IMR-90 (cell line): Measurements from ENCODE around the gene EIF4EBP2. TPM values are rescaled to one million over a fixed set of nuclear protein-coding genes. Genes with fewer than 3 reads are reported as not detected.

Experiments used
- ATAC-seq: fragments of 200-7000 bp; cut with Tn5 transposase; 2 replicates; pipeline ENCODE4 v1.9.1; 2020; ENCODE audit warnings: low read depth, mild to moderate bottlenecking, moderate library complexity
- BruUV-seq: library from RNA; stranded (reverse); fragments of 400-500 nt; replicated peaks from 2 replicates; lab custom pipeline; 2021; lab: Mats Ljungman, UMichigan
- CTCF ChIA-PET: fragments of 300-600 bp; formaldehyde crosslinking; extraction: SDS; loops from one replicate; lab custom pipeline; 2021; ENCODE audit warnings: antibody characterized with exemption; lab: Yijun Ruan, JAX
- POLR2A ChIA-PET: fragments of 300-600 bp; sonication (Branson Sonifier 250); formaldehyde crosslinking; loops from one replicate; lab custom pipeline; 2022; ENCODE audit warnings: antibody characterized with exemption; ENCODE audit not compliant: unreplicated experiment; lab: Charles Lee
- DNase-seq: peaks from one replicate; pipeline ENCODE4 v3.0.0; 2013
- H2AFZ ChIP-seq: replicated peaks from 2 replicates; pipeline ENCODE3; 2013; ENCODE audit warnings: low read length, mild to moderate bottlenecking; ENCODE audit not compliant: poor library complexity
- H2AK5ac ChIP-seq: 2 replicates; pipeline ENCODE4 v1.6.1; 2013; ENCODE audit warnings: low read depth, low read length, inconsistent platforms
- H2AK9ac ChIP-seq: replicated peaks from 2 replicates; pipeline ENCODE3; 2013; ENCODE audit warnings: mild to moderate bottlenecking, low read depth, low read length, moderate library complexity; ENCODE audit not compliant: poor library complexity
- H2BK120ac ChIP-seq: 2 replicates; pipeline ENCODE4 v1.6.1; 2013; ENCODE audit warnings: low read depth, low read length, inconsistent platforms
- H2BK15ac ChIP-seq: 3 replicates; pipeline ENCODE4 v1.6.1; 2013; ENCODE audit warnings: low read depth, low read length, inconsistent platforms
- H2BK20ac ChIP-seq: 2 replicates; pipeline ENCODE4 v1.6.1; 2013; ENCODE audit warnings: low read depth, mild to moderate bottlenecking, inconsistent platforms, low read length, moderate library complexity
- H2BK5ac ChIP-seq: 2 replicates; pipeline ENCODE4 v1.6.1; 2013; ENCODE audit warnings: mild to moderate bottlenecking, low read depth, low read length, inconsistent platforms; ENCODE audit not compliant: poor library complexity, severe bottlenecking
- H3K14ac ChIP-seq: replicated peaks from 2 replicates; pipeline ENCODE4 v1.6.1; 2013; ENCODE audit warnings: low read depth, low read length, inconsistent platforms
- H3K18ac ChIP-seq: 2 replicates; pipeline ENCODE4 v1.6.1; 2013; ENCODE audit warnings: low read depth, low read length, control low read depth
- H3K23ac ChIP-seq: 2 replicates; pipeline ENCODE4 v1.6.1; 2013; ENCODE audit warnings: low read depth, low read length, inconsistent platforms
- H3K27ac ChIP-seq: 2 replicates; pipeline ENCODE4 v1.5.1; 2013; ENCODE audit warnings: mild to moderate bottlenecking, control low read depth, low read length; ENCODE audit not compliant: insufficient read depth
- H3K27me3 ChIP-seq: 2 replicates; pipeline ENCODE4 v1.6.1; 2013; ENCODE audit warnings: low read length; ENCODE audit not compliant: control insufficient read depth, insufficient read depth
- H3K36me3 ChIP-seq: 2 replicates; pipeline ENCODE4 v1.6.1; 2013; ENCODE audit warnings: low read length, mixed read lengths; ENCODE audit not compliant: control insufficient read depth, insufficient read depth
- H3K4ac ChIP-seq: 2 replicates; pipeline ENCODE4 v1.6.1; 2013; ENCODE audit warnings: low read depth, low read length, inconsistent platforms
- H3K4me1 ChIP-seq: 2 replicates; pipeline ENCODE4 v1.6.1; 2013; ENCODE audit warnings: low read length, mixed read lengths; ENCODE audit not compliant: control insufficient read depth, insufficient read depth
- H3K4me2 ChIP-seq: 2 replicates; pipeline ENCODE4 v1.6.1; 2013; ENCODE audit warnings: low read depth, mild to moderate bottlenecking, control low read depth, low read length, moderate library complexity
- H3K4me3 ChIP-seq: 2 replicates; pipeline ENCODE4 v1.5.1; 2013; ENCODE audit warnings: low read depth, mild to moderate bottlenecking, control low read depth, low read length, moderate library complexity; ENCODE audit not compliant: insufficient read depth
- H3K56ac ChIP-seq: 2 replicates; pipeline ENCODE4 v1.6.1; 2013; ENCODE audit warnings: low read length, inconsistent platforms; ENCODE audit not compliant: insufficient read depth; ENCODE audit errors: extremely low read depth
- H3K79me1 ChIP-seq, 2 experiments: 2 replicates each; pipeline ENCODE4 v1.6.1; 2013; ENCODE audit warnings: low read length in 2 of 2, inconsistent platforms in 1 of 2, low read depth in 1 of 2
- H3K9ac ChIP-seq: 2 replicates; pipeline ENCODE4 v1.6.1; 2013; ENCODE audit warnings: low read depth, low read length, control low read depth
- H3K9me1 ChIP-seq: 2 replicates; pipeline ENCODE4 v1.6.1; 2013; ENCODE audit warnings: low read length, inconsistent platforms; ENCODE audit not compliant: insufficient read depth
- H3K9me3 ChIP-seq: 2 replicates; pipeline ENCODE4 v1.6.1; 2013; ENCODE audit warnings: low read length; ENCODE audit not compliant: control insufficient read depth, insufficient read depth
- H4K20me1 ChIP-seq: 2 replicates; pipeline ENCODE4 v1.6.1; 2013; ENCODE audit warnings: low read length, inconsistent platforms; ENCODE audit not compliant: insufficient read depth
- H4K5ac ChIP-seq: 2 replicates; pipeline ENCODE4 v1.6.1; 2013; ENCODE audit warnings: mild to moderate bottlenecking, low read depth, low read length, control low read depth
- H4K8ac ChIP-seq, 2 experiments: 2 replicates each; pipeline ENCODE4 v1.6.1; 2013; ENCODE audit warnings: low read depth in 2 of 2, low read length in 2 of 2, control low read depth in 1 of 2, inconsistent platforms in 1 of 2
- H4K91ac ChIP-seq: 2 replicates; pipeline ENCODE4 v1.6.1; 2013; ENCODE audit warnings: low read depth, low read length, inconsistent platforms; ENCODE audit not compliant: insufficient read depth
- BHLHE40 ChIP-seq: fragments of 150-350 bp; IDR thresholded peaks from 2 replicates; pipeline ENCODE4 v1.6.1; 2016; ENCODE audit warnings: mild to moderate bottlenecking, low read depth, low read length
- CEBPB ChIP-seq: IDR thresholded peaks from 2 replicates; pipeline ENCODE4 v1.6.1; 2012; ENCODE audit warnings: low read depth, low read length, improper control_type of control experiment
- FOS ChIP-seq: fragments of 150-350 bp; IDR thresholded peaks from 2 replicates; pipeline ENCODE4 v1.6.1; 2016; ENCODE audit warnings: low read depth, low read length
- MAFK ChIP-seq: IDR thresholded peaks from 2 replicates; pipeline ENCODE4 v1.6.1; 2012; ENCODE audit warnings: low read depth, low read length, improper control_type of control experiment
- MAZ ChIP-seq: IDR thresholded peaks from 2 replicates; pipeline ENCODE4 v1.6.1; 2012; ENCODE audit warnings: low read depth, mild to moderate bottlenecking, low read length, improper control_type of control experiment, moderate library complexity, borderline replicate concordance
- NFE2L2 ChIP-seq: fragments of 150-350 bp; IDR thresholded peaks from 2 replicates; pipeline ENCODE4 v1.6.1; 2016; ENCODE audit warnings: low read depth, mild to moderate bottlenecking, low read length
- POLR2A ChIP-seq: IDR thresholded peaks from 2 replicates; pipeline ENCODE4 v1.6.1; 2012; ENCODE audit warnings: mild to moderate bottlenecking, low read depth, low read length
- RAD21 ChIP-seq: IDR thresholded peaks from 2 replicates; pipeline ENCODE4 v1.6.1; 2012; ENCODE audit warnings: low read length, improper control_type of control experiment
- RCOR1 ChIP-seq: IDR thresholded peaks from 2 replicates; pipeline ENCODE4 v1.6.1; 2012; ENCODE audit warnings: mild to moderate bottlenecking, low read length, improper control_type of control experiment; ENCODE audit not compliant: insufficient replicate concordance
- RFX5 ChIP-seq: IDR thresholded peaks from 2 replicates; pipeline ENCODE4 v1.8.0; 2012; ENCODE audit warnings: low read depth, mild to moderate bottlenecking, low read length, moderate library complexity
- SMC3 ChIP-seq: fragments of 150-350 bp; IDR thresholded peaks from 2 replicates; pipeline ENCODE4 v1.6.1; 2016; ENCODE audit warnings: low read depth, mild to moderate bottlenecking, antibody characterized with exemption, low read length, moderate library complexity
- WGBS, 2 experiments: methylation state at CpG; one replicate each; pipeline versions ENCODE4 v1.1.5 to v1.1.7; 2013; ENCODE audit warnings: missing lambda C conversion rate in 2 of 2; ENCODE audit not compliant: insufficient read length in 1 of 2; ENCODE audit errors: extremely low coverage in 2 of 2; 5-methylcytosine and 5-hydroxymethylcytosine counted together
- dilution Hi-C: fragments of 300-500 bp; cut with HindIII; formaldehyde crosslinking; loops from one replicate; pipeline ENCODE4 v1.14.3; 2018; ENCODE audit warnings: low sequenced_read_pairs; ENCODE audit not compliant: unreplicated experiment
- in situ Hi-C: fragments of 300-500 bp; cut with MboI; formaldehyde crosslinking; loops from 3 replicates; pipeline ENCODE4 v1.14.3; 2019; ENCODE audit warnings: low sequenced_read_pairs, inconsistent platforms, mixed read lengths
- intact Hi-C: fragments of 100-400 bp; cut with micrococcal nuclease; formaldehyde crosslinking; loops from 2 replicates; pipeline ENCODE4 v1.10.0; 2022
- polyA plus RNA-seq, 3 experiments: library from polyadenylated mRNA; depleted of rRNA; stranded (reverse); fragments of >200 nt; gene quantifications; 2 replicates each; pipeline ENCODE4 v1.2.3, GENCODE V29; 2012; ENCODE audit warnings: low replicate concordance in 1 of 3
- total RNA-seq: library from RNA; depleted of rRNA; stranded (reverse); fragments of >200 nt; gene quantifications from 2 replicates; pipeline ENCODE4 v1.2.3, GENCODE V29; 2012

Gene EIF4EBP2
- total and polyA plus RNA-seq, 2 of the 4 experiments (the other 2 are of a cell fraction), result 13.7 to 15.6 TPM

DNA sequence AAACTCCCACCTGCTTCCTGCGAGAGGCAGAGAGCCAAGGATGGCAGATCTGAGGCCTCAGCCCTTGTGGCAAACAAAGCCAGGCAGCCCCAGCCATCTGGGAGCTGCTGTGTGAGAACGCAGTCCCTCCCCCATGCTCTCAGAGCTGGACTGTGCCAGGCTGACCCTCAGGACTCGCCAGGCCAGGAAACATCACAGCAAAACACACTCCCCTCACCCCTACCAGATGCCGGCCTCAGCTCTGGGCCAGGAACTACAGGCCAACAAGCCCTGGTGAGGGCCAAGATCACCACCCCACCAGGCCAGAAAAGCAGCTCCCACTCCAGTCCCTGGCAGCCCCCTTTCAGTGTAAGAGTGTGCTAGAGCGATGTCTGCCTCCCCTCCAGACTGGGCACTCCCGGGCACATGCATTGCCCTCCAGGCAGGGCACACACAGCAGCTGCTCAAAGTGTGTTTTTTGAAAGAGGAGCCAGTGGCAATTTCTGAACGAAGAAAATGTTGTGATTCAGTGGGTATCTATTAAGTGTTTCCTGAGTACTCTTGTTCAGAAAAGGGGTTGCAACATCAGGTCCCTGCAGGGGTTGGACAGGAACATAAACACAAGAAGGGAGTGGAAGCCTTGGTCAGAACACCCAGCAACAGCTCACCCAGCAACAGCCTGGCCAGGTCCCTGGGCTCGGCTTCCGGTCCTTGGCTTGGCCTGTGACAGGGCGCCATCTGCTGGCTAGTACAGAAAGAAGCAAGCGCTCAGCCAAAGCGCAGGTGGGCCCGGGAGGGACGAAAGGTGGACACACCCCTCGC, 39.8 kb upstream of the EIF4EBP2 start (continued):
- TF ChIP-seq MAFK, result no peak
- 0 out of 2 replicates have a peak, but pooled peaks have one; percentile 6 for TF ChIP-seq NFE2L2
- peak; percentile 66 for TF ChIP-seq POLR2A
- no peak for TF ChIP-seq BHLHE40

DNA sequence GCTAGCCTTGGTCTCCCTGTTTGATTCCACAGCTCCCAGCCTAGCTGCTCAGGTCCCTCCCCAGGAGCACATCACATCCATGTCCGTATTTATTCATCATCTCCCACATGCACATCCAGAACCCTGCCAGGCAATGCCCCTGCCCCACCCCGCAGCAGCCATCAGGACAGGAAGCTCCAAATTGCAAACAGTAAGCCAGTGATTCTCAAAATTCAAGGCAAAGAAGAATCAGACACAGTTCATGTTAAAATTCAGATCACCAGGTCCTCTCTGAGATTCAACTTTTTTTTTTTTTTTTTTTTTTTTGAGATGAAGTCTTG, 39.2 kb upstream of the EIF4EBP2 start:
- H3K4ac ChIP-seq, result no peak overlapping the region
- peaks cover 12% of the 10 kb centered on the region for H3K4me1 ChIP-seq
- H2BK120ac ChIP-seq, result peak overlapping the region; percentile 23; the same call in 1 of the 2 replicates
- H4K20me1 ChIP-seq, result no peaks in the 10 kb centered on the region
- in situ Hi-C loops, result loop anchor here (5.0 to 10.0 kb wide), 2 partner anchors 132 to 230 kb away; partner anchors contain the start of genes AIFM2 and PPA1
- no peak overlapping the region for H3K14ac ChIP-seq
- H3K9me3 ChIP-seq, result no peaks in the 10 kb centered on the region
- H3K9me1 ChIP-seq, result peaks cover 7% of the 10 kb centered on the region; the same call in 1 of the 2 replicates
- H3K4me2 ChIP-seq, result no peak overlapping the region
- no TSS peak for BruUV-seq
- H3K4me3 ChIP-seq, result no peak overlapping the region
- no peak overlapping the region for H4K5ac ChIP-seq
- no peak overlapping the region for H3K9ac ChIP-seq
- ATAC-seq (no peak), DNase-seq (no peak)
- TF ChIP-seq NFE2L2, result no peak
- TF ChIP-seq MAFK, result no peak
- TF ChIP-seq FOS, result no peak
- TF ChIP-seq BHLHE40, result no peak
- TF ChIP-seq RAD21, result no peak
- no peak for TF ChIP-seq SMC3
- no peak for TF ChIP-seq MAZ
- TF ChIP-seq RCOR1, result no peak
- no peak for TF ChIP-seq RFX5
- TF ChIP-seq CEBPB, result no peak
- no peak for TF ChIP-seq POLR2A
- H2BK20ac ChIP-seq, result peak overlapping the region; percentile 52; the same call in 1 of the 2 replicates
- peaks cover 0 to 8% of the 10 kb centered on the region in 2 experiments; a peak in 1 of 4 replicates for H3K79me1 ChIP-seq
- H4K91ac ChIP-seq, result no peak overlapping the region
- dilution Hi-C loops, result no loop called here
- no peak overlapping the region for H3K56ac ChIP-seq
- H3K23ac ChIP-seq, result no peak overlapping the region
- H2AK9ac ChIP-seq, result peak overlapping the region; percentile 45
- H2BK5ac ChIP-seq, result no peak overlapping the region
- no peaks in the 10 kb centered on the region for H3K36me3 ChIP-seq
- no peak overlapping the region for H2BK15ac ChIP-seq
- H2AFZ ChIP-seq, result peak overlapping the region; percentile 86
- no peak overlapping the region for H3K27ac ChIP-seq
- CTCF ChIA-PET, result interaction anchor here (0.6 to 5.7 kb wide), 12 partner anchors 10 to 195 kb away, joined by 3 to 61 read pairs (median 4); partner anchors contain the start of gene SAR1A
- H3K18ac ChIP-seq, result no peak overlapping the region
- intact Hi-C loops, result loop anchor here (1.0 to 2.0 kb wide), 4 partner anchors 98 to 218 kb away; partner anchors contain the start of gene TYSND1
- H2AK5ac ChIP-seq, result peak overlapping the region; percentile 91
- H3K27me3 ChIP-seq, result no peaks in the 10 kb centered on the region
- WGBS, 2 experiments, result no CpG with 5 or more reads among the region's 2 CpGs
- H4K8ac ChIP-seq, result no peak overlapping the region; a peak in 1 of 4 replicates
- POLR2A ChIA-PET, result no interaction called here
